Subcutaneous abdominal adipose tissue (tissue), 5 donors: Measurements from ENCODE around the gene ARHGAP33.

Experiments
- H3K27ac ChIP-seq: one replicate; pipeline ENCODE4 v1.7.0; 2013; ENCODE audit warnings: low read depth, mild to moderate bottlenecking, inconsistent platforms, low read length, moderate library complexity
- H3K27me3 ChIP-seq, 5 donors: one replicate each; pipeline ENCODE4 v1.7.0; 2013; ENCODE audit warnings: low read length in 5 of 5, inconsistent platforms in 1 of 5; ENCODE audit not compliant: control insufficient read depth in 5 of 5, insufficient read depth in 4 of 5
- H3K36me3 ChIP-seq, 5 donors: one replicate each; pipeline ENCODE4 v1.7.0; 2013; ENCODE audit warnings: low read length in 5 of 5; ENCODE audit not compliant: control insufficient read depth in 5 of 5, insufficient read depth in 5 of 5
- H3K4me1 ChIP-seq, 5 donors: one replicate each; pipeline ENCODE4 v1.7.0; 2013; ENCODE audit warnings: low read length in 5 of 5, mild to moderate bottlenecking in 3 of 5, moderate library complexity in 1 of 5; ENCODE audit not compliant: control insufficient read depth in 5 of 5, insufficient read depth in 5 of 5
- H3K4me3 ChIP-seq, 5 donors: one replicate each; pipeline ENCODE4 v1.7.0; 2013; ENCODE audit warnings: low read length in 5 of 5, low read depth in 1 of 5
- H3K9ac ChIP-seq, 5 donors: one replicate each; pipeline ENCODE4 v1.7.0; 2013; ENCODE audit warnings: low read length in 5 of 5, mild to moderate bottlenecking in 4 of 5, moderate library complexity in 3 of 5
- H3K9me3 ChIP-seq, 5 donors: one replicate each; pipeline ENCODE4 v1.7.0; 2013; ENCODE audit warnings: low read length in 5 of 5; ENCODE audit not compliant: control insufficient read depth in 5 of 5
- donor health status: healthy.
- donor health status: healthy.
- donor health status: healthy.
- donor health status: healthy.
- donor health status: healthy.

ARHGAP33 gene

DNA sequence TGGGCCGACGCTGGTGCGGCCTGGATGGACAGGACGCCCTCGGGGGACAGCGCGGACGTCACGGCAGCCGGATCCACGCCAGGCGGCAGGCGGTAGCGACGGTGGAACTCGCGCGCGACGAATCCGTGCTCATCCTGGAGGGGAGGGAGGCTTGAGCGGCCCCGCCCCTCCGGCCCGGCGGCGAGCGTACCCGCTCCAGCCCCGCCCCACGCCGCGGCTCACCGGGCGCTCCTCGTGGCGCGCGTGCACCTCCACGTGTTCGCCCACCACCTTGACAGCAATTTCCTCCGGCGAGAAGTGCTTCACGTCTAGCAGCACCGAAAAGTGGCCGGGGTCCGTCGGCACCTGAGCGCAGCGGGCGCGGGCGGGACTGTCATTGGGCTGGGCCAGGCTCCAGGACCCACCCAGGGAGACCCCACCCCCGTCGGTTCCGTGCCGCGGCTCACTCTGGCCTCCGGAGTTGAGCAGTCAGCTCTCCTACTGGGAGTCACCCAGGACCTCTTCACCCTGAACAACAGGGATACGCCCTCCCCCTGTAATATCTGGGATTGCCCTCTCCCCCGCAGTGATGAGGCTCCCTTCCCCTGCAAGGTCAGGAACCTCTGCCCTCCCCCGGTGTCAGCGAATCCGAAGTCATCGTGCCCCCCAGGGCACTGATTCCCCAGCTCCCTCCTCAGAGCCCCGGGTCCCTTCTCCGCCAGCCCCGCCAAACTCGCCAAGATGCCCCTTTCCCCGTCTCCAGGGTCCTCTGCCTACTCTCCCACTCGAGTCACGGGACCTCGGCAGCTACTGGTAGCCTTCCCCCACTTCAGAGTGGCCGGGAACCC is 19.6 kb upstream of the ARHGAP33 start:
- Histone ChIP-seq H3K27ac (peak overlapping the region; percentile 96), H3K4me1 (peaks cover 0 to 59% (median 45%) of the 10 kb centered on the region in 5 donors), H3K4me3 (peak overlapping the region; percentile 71 to 99 (median 98)), H3K36me3 (peaks cover 0 to 30% (median 26%) of the 10 kb centered on the region in 5 donors), H3K9ac (peak overlapping the region; percentile 35 to 92 (median 71)), H3K27me3 (no peaks in the 10 kb centered on the region), H3K9me3 (peaks cover 0 to under 1% (median 0%) of the 10 kb centered on the region in 5 donors)

DNA sequence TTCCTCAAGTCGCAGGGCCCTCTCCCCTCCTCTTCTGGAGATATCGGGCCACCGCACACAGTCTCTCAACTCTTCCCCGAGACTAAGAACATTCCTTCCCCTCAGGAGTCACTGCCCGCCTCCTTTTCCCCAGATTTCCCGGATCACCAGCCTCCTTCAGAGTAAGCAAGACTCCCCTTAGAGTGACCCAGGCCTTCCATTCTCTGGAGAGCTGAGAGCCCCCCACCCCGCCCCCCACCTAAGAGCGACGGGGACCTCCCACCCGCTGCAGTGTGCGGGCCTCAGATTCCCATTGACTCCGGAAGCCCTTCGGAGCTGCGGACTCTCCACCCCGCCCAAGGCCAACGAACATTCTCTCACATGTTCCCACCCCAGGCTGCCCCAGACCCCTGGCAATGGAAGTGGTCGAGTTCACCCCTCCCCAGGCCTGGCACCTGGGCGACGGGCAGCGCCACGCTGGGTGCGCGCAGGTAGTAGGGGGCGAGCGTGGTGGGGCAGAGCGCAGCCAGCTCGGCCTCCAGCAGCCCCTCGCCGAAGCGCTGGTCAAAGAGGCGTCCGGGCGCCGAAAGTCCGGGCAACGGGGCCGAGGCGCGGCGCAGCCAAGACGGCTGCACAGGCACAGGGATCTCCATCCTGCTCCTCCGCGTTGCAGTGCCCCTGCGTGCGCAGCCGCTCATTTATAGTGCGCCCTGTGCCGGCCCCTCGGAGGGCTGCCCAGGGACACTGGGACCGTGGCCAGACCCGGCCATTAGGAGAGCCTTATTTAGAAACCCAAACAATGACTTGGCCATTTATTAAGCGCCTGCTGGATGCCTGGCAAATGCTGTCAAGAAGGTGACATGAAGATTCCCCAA is 18.8 kb upstream of the ARHGAP33 start, which contains the start of gene HSPB6:
Gene HSPB6 (minus strand): TSS at position 653 of the 854 bp plus-strand sequence. CDS start 21 bp downstream, at position 632.
- H3K36me3 ChIP-seq: peaks cover 0 to 36% (median 28%) of the 10 kb centered on the region in 5 donors
- peak within 1 kb of the TSS; percentile 35 to 92 (median 71) for H3K9ac ChIP-seq
- H3K9me3 ChIP-seq: peaks cover 0 to 2% (median 0%) of the 10 kb centered on the region in 5 donors
- no peaks in the 10 kb centered on the region for H3K27me3 ChIP-seq
- H3K4me1 ChIP-seq: peaks cover 0 to 59% (median 45%) of the 10 kb centered on the region in 5 donors
- peak within 1 kb of the TSS; percentile 96 for H3K27ac ChIP-seq
- peak within 1 kb of the TSS; percentile 71 to 99 (median 98) for H3K4me3 ChIP-seq

DNA sequence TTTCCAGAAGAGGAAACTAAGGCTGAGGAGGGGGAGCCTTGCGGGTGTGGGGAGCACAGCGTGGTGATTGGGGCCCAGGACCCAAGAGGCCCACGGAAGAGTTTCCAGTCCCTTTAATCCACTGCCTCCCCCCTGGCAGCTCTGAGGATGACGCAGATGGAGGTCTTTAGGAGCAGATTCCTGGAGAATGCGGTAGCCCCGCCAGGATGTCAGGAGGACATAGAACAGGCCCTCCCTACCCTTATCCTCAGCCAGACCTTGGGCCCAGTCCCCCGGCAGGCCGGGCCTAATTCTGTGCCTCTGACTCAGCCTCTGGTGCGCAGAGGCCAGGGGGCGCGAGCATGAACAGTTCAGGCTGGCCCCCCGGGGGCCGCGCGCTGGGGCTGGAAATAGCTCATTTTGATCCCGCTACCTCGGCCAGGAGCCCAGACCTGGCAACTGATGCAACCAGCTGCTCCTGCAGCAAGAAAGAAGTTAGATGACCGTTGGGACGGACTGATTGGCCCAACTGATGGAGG is 18.1 kb upstream of the ARHGAP33 start:
- peaks cover 0 to 36% (median 28%) of the 10 kb centered on the region in 5 donors for H3K36me3 ChIP-seq
- peak overlapping the region; percentile 96 for H3K27ac ChIP-seq
- peaks cover 0 to 54% (median 45%) of the 10 kb centered on the region in 5 donors for H3K4me1 ChIP-seq
- peaks cover 0 to 2% (median 0%) of the 10 kb centered on the region in 5 donors for H3K9me3 ChIP-seq
- no peaks in the 10 kb centered on the region for H3K27me3 ChIP-seq
- H3K9ac ChIP-seq: peak overlapping the region; percentile 26 to 92 (median 71)
- H3K4me3 ChIP-seq: peak overlapping the region; percentile 40 to 99 (median 98)

DNA sequence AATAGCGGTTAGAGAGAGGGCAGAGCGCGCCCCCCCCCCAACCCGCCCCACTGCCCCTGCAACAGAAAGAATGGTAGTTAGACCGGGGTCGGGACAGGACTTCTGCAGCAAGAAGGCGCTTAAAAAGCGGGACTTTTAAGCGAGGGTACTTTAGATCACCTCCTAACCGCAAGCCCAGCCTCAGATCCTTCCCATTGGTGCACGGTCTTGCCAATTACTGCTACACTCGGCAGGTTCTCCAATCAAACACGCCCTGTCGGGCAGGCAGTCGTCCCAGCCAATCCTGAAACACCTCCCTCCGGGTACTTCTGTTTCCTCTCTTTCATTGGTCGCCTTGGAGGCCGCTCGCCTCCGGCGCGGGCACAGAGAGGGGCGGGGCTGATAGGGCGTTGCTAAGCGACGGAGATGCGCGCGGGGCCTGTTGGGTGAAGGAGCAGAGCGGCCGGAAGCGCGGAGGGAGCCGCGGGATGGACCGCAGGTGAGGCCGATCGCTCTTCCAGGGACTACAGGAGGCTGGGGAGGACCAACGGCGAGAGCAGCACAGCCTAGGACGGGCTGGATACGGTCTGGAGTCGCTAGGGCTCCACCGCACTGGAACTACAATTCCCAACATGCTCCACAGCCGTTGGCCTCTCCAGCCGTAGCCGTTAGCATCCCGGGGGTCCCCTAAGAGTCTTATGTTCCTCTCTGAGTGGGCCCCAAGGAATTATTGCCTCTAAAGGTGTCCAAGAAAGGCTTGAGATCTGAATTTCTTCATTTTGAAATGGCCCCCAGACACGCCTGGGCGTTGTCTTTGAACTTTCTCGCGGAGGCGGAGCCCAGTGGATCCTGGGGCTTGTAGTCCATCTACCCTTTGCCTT is 17.4 kb upstream of the ARHGAP33 start, which contains the start of gene PROSER3:
Gene PROSER3 (plus strand): TSS at position 428 of the 860 bp plus-strand sequence. CDS start 40 bp downstream, at position 468.
- H3K9me3 ChIP-seq: peaks cover 0 to 2% (median 0%) of the 10 kb centered on the region in 5 donors
- H3K4me3 ChIP-seq: peak within 1 kb of the TSS; percentile 98 to 99 (median 99)
- H3K4me1 ChIP-seq: peaks cover 0 to 52% (median 45%) of the 10 kb centered on the region in 5 donors
- H3K36me3 ChIP-seq: peaks cover 0 to 32% (median 21%) of the 10 kb centered on the region in 5 donors
- peak within 1 kb of the TSS; percentile 73 to 92 (median 90) for H3K9ac ChIP-seq
- H3K27me3 ChIP-seq: no peaks in the 10 kb centered on the region
- peak within 1 kb of the TSS; percentile 96 for H3K27ac ChIP-seq

DNA sequence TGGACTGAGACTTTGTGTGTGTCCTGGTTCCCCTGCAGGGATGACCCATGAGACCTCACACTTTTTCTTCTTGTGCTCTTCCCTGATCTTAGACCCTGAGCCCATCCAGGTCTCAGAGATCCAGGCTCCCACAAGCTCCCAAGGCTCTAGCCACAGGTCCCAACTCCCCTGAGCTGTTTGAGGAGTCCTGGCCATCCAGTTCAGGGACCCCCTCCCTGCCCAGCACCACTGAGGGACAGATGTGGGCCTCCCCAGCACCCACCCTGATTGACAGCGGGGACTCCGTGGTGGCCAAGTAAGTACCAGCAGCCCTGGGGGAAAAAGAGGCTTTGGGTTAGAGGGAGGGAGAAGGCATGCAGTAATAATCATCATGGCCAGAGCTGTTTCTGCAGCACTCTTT is 15.7 kb upstream of the ARHGAP33 start:
- Histone ChIP-seq H3K4me3 (no peak overlapping the region), H3K9me3 (peaks cover 0 to 2% (median 0%) of the 10 kb centered on the region in 5 donors), H3K27ac (no peak overlapping the region), H3K36me3 (peaks cover 0 to 22% (median 15%) of the 10 kb centered on the region in 5 donors), H3K9ac (no peak overlapping the region), H3K4me1 (peaks cover 0 to 43% (median 34%) of the 10 kb centered on the region in 5 donors), H3K27me3 (no peaks in the 10 kb centered on the region)

DNA sequence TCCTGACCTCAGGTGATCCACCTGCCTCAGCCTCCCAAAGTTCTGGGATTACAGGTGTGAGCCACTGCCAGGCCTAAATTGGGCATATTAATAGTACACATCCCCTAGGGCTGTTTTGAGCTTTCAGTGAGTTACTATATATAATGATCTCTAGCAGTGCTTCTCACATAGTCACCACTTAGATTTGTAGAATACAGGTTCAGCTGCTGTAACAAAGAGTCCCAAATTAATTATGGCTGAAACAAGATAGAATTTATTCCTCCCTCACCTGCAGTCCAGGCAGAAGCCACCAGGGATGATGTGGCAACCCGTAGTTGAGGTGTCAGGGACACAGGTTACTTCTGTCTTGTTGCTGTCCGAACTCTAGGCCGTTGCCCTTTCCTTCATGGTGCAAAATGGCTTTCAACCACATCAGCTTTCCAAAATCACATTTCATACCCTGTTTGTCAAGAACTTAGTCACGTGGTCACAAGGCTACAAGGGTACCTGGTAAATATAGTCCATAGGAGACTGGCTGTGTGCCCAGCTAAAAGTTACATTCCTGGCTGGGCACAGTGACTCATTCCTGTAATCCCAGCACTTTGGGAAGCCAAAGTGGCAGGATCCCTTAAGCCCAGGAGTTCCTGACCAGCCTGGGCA is 14.5 kb upstream of the ARHGAP33 start:
- H3K9me3 ChIP-seq: peaks cover 0 to 2% (median 0%) of the 10 kb centered on the region in 5 donors
- peaks cover 0 to 33% (median 19%) of the 10 kb centered on the region in 5 donors for H3K36me3 ChIP-seq
- no peaks in the 10 kb centered on the region for H3K27me3 ChIP-seq
- no peak overlapping the region for H3K27ac ChIP-seq
- no peak overlapping the region for H3K9ac ChIP-seq
- H3K4me1 ChIP-seq: peaks cover 0 to 32% (median 24%) of the 10 kb centered on the region in 5 donors
- H3K4me3 ChIP-seq: no peak overlapping the region

DNA sequence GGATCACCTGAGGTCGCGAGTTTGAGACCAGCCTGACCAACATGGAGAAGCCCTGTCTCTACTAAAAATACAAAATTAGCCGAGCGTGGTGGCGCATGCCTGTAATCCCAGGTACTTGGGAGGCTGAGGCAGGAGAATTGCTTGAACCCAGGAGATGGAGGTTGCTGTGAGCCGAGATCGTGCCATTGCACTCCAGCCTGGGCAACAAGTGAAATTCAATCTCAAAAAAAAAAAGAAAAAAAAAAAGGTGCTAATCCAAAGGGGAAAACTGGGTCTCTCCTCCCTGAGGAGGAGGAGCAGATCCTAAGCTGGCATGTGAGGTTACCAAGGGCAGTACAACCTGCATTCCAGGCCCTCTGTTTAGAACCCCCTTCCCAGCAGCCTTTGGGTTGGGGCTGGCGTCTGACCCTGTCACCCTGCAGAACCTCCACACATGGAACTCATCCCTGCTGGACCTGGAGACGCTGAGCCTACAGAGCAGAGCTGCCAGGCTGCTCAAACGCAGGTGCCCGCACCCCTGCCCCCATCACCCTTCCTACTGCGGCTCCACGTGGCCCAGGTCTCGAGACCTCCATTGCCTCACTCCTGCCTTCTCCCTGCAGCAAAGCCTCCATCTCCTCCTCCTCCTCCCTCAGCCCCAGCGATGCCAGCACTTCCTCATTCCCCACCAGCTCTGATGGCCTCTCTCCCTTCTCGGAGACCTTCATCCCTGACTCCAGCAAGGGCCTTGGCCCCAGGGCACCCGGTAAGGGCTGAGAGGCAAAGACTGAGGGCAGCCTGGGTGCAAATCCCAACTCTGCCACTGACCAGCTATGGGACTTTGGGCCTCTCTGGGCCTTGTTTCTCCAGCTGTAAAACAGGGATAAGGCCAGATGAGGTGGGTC is 10.7 kb upstream of the ARHGAP33 start:
- Histone ChIP-seq H3K36me3 (peaks cover 0 to 49% (median 24%) of the 10 kb centered on the region in 5 donors), H3K9ac (no peak overlapping the region), H3K9me3 (peaks cover 0 to 2% (median 0%) of the 10 kb centered on the region in 5 donors), H3K27ac (no peak overlapping the region), H3K4me1 (peaks cover 0 to 2% (median 0%) of the 10 kb centered on the region in 5 donors), H3K4me3 (no peak overlapping the region), H3K27me3 (no peaks in the 10 kb centered on the region)

DNA sequence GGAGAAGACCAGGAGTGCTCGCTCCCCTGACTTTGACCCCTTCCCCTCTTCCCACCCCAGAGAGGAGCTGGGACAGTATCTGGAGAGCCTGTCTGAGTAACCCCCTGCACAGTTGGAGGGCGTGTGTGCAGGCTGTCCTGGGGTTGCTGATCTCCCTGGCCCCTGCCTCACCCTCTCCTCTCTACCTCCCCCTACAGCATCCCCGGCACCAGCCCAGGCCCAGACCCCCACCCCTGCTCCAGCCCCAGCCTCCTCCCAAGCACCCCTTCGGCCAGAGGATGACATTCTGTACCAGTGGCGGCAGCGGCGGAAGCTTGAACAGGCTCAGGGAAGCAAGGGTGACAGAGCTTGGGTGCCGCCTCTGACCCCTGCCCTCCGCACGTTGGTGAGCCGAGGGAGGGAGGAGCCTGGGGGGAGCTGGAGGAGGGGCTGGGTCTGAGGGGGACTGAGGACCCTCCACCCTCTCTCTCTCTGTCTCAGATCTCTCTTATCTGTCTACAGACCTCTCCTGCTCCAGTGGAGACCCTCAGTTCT is 8.7 kb upstream of the ARHGAP33 start:
- Histone ChIP-seq H3K27ac (no peak overlapping the region), H3K4me1 (no peaks in the 10 kb centered on the region)

More for the DNA sequence above, 8.7 kb upstream of the ARHGAP33 start:
- no peaks in the 10 kb centered on the region for H3K27me3 ChIP-seq
- peaks cover 0 to 43% (median 23%) of the 10 kb centered on the region in 5 donors for H3K36me3 ChIP-seq
- no peaks in the 10 kb centered on the region for H3K9me3 ChIP-seq
- no peak overlapping the region for H3K9ac ChIP-seq
- H3K4me3 ChIP-seq: no peak overlapping the region
